Stimulated activated effector memory CD8-positive, alpha-beta T cell treated with anti-CD3 and anti-CD28 coated beads, Interleukin-12 subunit alpha, Interleukin-12 subunit beta, amount 100 ng/mL, for 72 hours (primary cell): ENCODE measurements around the gene EFCAB6.

Experiments used
- ATAC-seq: fragments of 150-1000 bp; cut with Tn5 transposase; 2 replicates; pipeline ENCODE4 v1.10.0; 2021
- DNase-seq, 2 donors: peaks; one replicate each; pipeline ENCODE4 v3.0.0; 2021 to 2022; ENCODE audit warnings: low spot score in 2 of 2
- H3K27ac Mint-ChIP-seq: one replicate; pipeline ENCODE4 v1.8.0; 2022; ENCODE audit warnings: mild to moderate bottlenecking, mixed read lengths
- H3K36me3 Mint-ChIP-seq: one replicate; pipeline ENCODE4 v1.8.0; 2022; ENCODE audit warnings: mild to moderate bottlenecking, mixed read lengths
- H3K4me1 Mint-ChIP-seq: one replicate; pipeline ENCODE4 v1.8.0; 2022; ENCODE audit warnings: mixed read lengths
- H3K4me3 Mint-ChIP-seq: one replicate; pipeline ENCODE4 v1.8.0; 2022; ENCODE audit warnings: mild to moderate bottlenecking, mixed read lengths
- H3K9me3 Mint-ChIP-seq: one replicate; pipeline ENCODE4 v1.8.0; 2022; ENCODE audit warnings: mixed read lengths

Gene EFCAB6

GRCh38 chr22:43827926-43828724 lies 16.0 kb upstream of the EFCAB6 start:
- no peaks in the 10 kb centered on the region for H3K36me3 Mint-ChIP-seq
- DNase-seq (no peak), ATAC-seq (no peak)
- no peak overlapping the region for H3K4me3 Mint-ChIP-seq
- H3K27ac Mint-ChIP-seq, result no peak overlapping the region
- no peaks in the 10 kb centered on the region for H3K4me1 Mint-ChIP-seq
- no peaks in the 10 kb centered on the region for H3K9me3 Mint-ChIP-seq

- no peaks in the 10 kb centered on the region for H3K4me1 Mint-ChIP-seq
- ATAC-seq (no peak), DNase-seq (no peak)
- H3K36me3 Mint-ChIP-seq, result no peaks in the 10 kb centered on the region
- H3K27ac Mint-ChIP-seq, result no peak overlapping the region
- no peaks in the 10 kb centered on the region for H3K9me3 Mint-ChIP-seq
- H3K4me3 Mint-ChIP-seq, result no peak overlapping the region
Observed at GRCh38 chr22:43827003-43827735, 15.1 kb upstream of the EFCAB6 start.

GRCh38 chr22:43826142-43827002 lies 14.3 kb upstream of the EFCAB6 start:
- Mint-ChIP-seq H3K4me3 (no peak overlapping the region), H3K27ac (no peak overlapping the region), H3K4me1 (no peaks in the 10 kb centered on the region), H3K9me3 (no peaks in the 10 kb centered on the region), H3K36me3 (no peaks in the 10 kb centered on the region)
- ATAC-seq, result no peak
- DNase-seq, result no peak

GRCh38 chr22:43825651-43826050 lies 13.5 kb upstream of the EFCAB6 start:
- ATAC-seq, result no peak
- Mint-ChIP-seq H3K36me3 (no peaks in the 10 kb centered on the region), H3K9me3 (no peaks in the 10 kb centered on the region), H3K4me1 (no peaks in the 10 kb centered on the region), H3K4me3 (no peak overlapping the region), H3K27ac (no peak overlapping the region)
- DNase-seq, result no peak

GRCh38 chr22:43824724-43825420 lies 12.8 kb upstream of the EFCAB6 start:
- H3K9me3 Mint-ChIP-seq, result no peaks in the 10 kb centered on the region
- no peaks in the 10 kb centered on the region for H3K36me3 Mint-ChIP-seq
- no peak overlapping the region for H3K27ac Mint-ChIP-seq
- no peaks in the 10 kb centered on the region for H3K4me1 Mint-ChIP-seq
- H3K4me3 Mint-ChIP-seq, result no peak overlapping the region
- no peak for DNase-seq
- ATAC-seq, result no peak

GRCh38 chr22:43823911-43824665 lies 12.0 kb upstream of the EFCAB6 start:
- Mint-ChIP-seq H3K27ac (no peak overlapping the region), H3K4me1 (no peaks in the 10 kb centered on the region), H3K9me3 (no peaks in the 10 kb centered on the region), H3K36me3 (no peaks in the 10 kb centered on the region), H3K4me3 (no peak overlapping the region)
- DNase-seq (no peak), ATAC-seq (no peak)

GRCh38 chr22:43823353-43823908 lies 11.3 kb upstream of the EFCAB6 start:
- Mint-ChIP-seq H3K4me1 (no peaks in the 10 kb centered on the region), H3K9me3 (no peaks in the 10 kb centered on the region), H3K4me3 (no peak overlapping the region), H3K36me3 (no peaks in the 10 kb centered on the region), H3K27ac (no peak overlapping the region)
- DNase-seq (no peak), ATAC-seq (no peak)

- H3K4me1 Mint-ChIP-seq, result no peaks in the 10 kb centered on the region
- no peak for ATAC-seq
- H3K4me3 Mint-ChIP-seq, result no peak overlapping the region
- no peak for DNase-seq
- H3K27ac Mint-ChIP-seq, result peak overlapping the region; percentile 20
- no peaks in the 10 kb centered on the region for H3K9me3 Mint-ChIP-seq
- H3K36me3 Mint-ChIP-seq, result no peaks in the 10 kb centered on the region
Observed at GRCh38 chr22:43821606-43822425, 9.7 kb upstream of the EFCAB6 start.

GRCh38 chr22:43820651-43821305 lies 8.7 kb upstream of the EFCAB6 start:
- Mint-ChIP-seq H3K36me3 (no peaks in the 10 kb centered on the region), H3K9me3 (no peaks in the 10 kb centered on the region), H3K27ac (no peak overlapping the region), H3K4me3 (no peak overlapping the region), H3K4me1 (no peaks in the 10 kb centered on the region)
- ATAC-seq (no peak), DNase-seq (no peak)

- H3K4me1 Mint-ChIP-seq, result no peaks in the 10 kb centered on the region
- no peak overlapping the region for H3K4me3 Mint-ChIP-seq
- no peaks in the 10 kb centered on the region for H3K36me3 Mint-ChIP-seq
- no peak overlapping the region for H3K27ac Mint-ChIP-seq
- ATAC-seq (no peak), DNase-seq (no peak)
- H3K9me3 Mint-ChIP-seq, result no peaks in the 10 kb centered on the region
Observed at GRCh38 chr22:43819931-43820640, 8.0 kb upstream of the EFCAB6 start.

GRCh38 chr22:43819421-43819921 lies 7.4 kb upstream of the EFCAB6 start:
- ATAC-seq (no peak), DNase-seq (no peak)
- H3K36me3 Mint-ChIP-seq, result no peaks in the 10 kb centered on the region
- H3K9me3 Mint-ChIP-seq, result no peaks in the 10 kb centered on the region
- no peaks in the 10 kb centered on the region for H3K4me1 Mint-ChIP-seq
- H3K4me3 Mint-ChIP-seq, result no peak overlapping the region
- no peak overlapping the region for H3K27ac Mint-ChIP-seq

- Mint-ChIP-seq H3K9me3 (no peaks in the 10 kb centered on the region), H3K27ac (no peak overlapping the region), H3K4me1 (peaks cover 4% of the 10 kb centered on the region), H3K4me3 (no peak overlapping the region), H3K36me3 (no peaks in the 10 kb centered on the region)
- DNase-seq (no peak), ATAC-seq (no peak)
Observed at GRCh38 chr22:43818981-43819380, 6.9 kb upstream of the EFCAB6 start.
